ENCODE measurements around the gene COL1A2. TPM values are rescaled to one million over a fixed set of nuclear protein-coding genes. Genes with fewer than 3 reads are reported as not detected.

The COL1A2 gene
- total RNA-seq, 1 experiment from 2014 or later, result not detected

DNA sequence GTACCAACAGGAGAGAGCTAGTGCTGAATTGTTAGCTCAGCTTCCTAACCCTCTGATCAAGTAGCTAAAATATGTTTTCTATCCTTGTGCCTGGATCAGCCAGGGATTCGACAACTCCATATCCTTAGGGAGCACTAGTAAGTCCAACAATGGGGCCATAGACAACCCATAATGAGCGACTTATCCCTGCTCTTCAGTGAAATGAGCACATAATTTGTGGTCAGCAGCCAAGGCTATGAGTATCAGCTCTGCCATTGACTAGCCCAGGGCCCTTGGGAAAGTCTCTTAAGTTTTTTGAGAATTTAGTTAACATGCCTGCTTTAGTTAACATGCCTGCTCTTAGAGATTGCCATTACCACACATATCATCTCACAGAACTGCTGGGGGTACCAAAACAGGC lies 39.3 kb downstream of the COL1A2 start:
- DNase-seq (ENCODE audit: low spot score), result no peak

GRCh38 chr7:94436018-94436604 lies 41.4 kb downstream of the COL1A2 start:
- peak; percentile 94 for DNase-seq (ENCODE audit: low spot score)

- no peak for DNase-seq (ENCODE audit: low spot score)
Observed at GRCh38 chr7:94436700-94437099, 42.0 kb downstream of the COL1A2 start.

GRCh38 chr7:94439893-94440381 lies 45.2 kb downstream of the COL1A2 start:
- DNase-seq (ENCODE audit: low spot score), result no peak

DNA sequence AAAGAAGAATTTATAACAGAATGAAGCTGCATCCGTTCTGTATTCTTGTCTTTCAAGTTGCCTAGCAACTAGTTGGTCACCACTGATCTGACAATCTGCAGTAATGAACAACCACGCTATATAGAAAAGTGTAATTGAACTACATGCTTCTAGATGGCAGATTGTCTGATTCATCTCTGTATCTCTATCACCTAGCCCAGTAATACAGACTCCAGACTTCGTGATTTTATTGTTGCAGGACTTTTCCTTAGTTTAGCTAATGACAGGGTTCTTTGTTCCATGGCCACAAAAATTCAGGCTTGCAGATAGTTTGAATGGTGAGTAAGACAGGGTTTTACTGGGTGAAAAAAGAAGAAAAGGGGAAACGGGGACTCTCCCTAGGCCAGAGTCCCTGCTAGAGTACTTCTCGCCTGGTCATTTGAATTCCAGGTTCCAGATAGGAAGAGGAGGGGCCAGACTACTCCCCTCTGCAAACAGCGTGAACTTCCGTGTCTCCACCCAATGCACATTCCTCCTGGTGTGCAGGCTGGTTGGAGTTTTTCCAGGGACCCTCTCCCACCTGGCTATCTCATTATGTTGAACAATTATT lies 45.9 kb downstream of the COL1A2 start:
- peak; percentile 87 for DNase-seq (ENCODE audit: low spot score)

GRCh38 chr7:94441138-94441537 lies 46.4 kb downstream of the COL1A2 start:
- DNase-seq (ENCODE audit: low spot score), result no peak

- no peak for DNase-seq (ENCODE audit: low spot score)
Observed at GRCh38 chr7:94442639-94443038, 47.9 kb downstream of the COL1A2 start.

GRCh38 chr7:94444813-94445212 lies 50.1 kb downstream of the COL1A2 start:
- DNase-seq (ENCODE audit: low spot score), result no peak

- DNase-seq (ENCODE audit: low spot score), result no peak
Observed at GRCh38 chr7:94445696-94446194, 51.0 kb downstream of the COL1A2 start.

- DNase-seq (ENCODE audit: low spot score), result no peak
Observed at GRCh38 chr7:94446308-94446707, 51.6 kb downstream of the COL1A2 start.

- peak; percentile 68 for DNase-seq (ENCODE audit: low spot score)
Observed at GRCh38 chr7:94449151-94449725, 54.5 kb downstream of the COL1A2 start.

GRCh38 chr7:94450044-94450697 lies 55.5 kb downstream of the COL1A2 start:
- no peak for DNase-seq (ENCODE audit: low spot score)

- DNase-seq (ENCODE audit: low spot score), result no peak
Observed at GRCh38 chr7:94451187-94451586, 56.5 kb downstream of the COL1A2 start.

DNA sequence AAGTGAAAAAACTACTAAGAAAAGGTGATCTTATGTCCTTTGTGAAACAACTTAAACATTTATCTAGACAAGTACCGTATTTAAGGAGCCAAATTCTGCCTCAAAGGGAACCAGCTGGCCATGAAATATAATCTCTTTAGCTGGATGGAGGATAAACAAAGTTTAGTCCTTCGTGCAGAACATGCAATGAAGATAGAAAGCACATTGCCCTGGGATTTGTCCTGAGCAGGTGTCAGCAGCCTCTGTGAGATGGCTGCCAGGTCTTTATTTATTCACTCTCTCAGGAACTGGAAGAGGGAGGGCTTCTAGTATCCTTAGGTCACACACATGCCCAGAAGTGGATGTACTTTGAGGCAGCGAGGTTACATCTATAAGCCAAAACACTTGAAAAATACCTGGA lies 57.5 kb downstream of the COL1A2 start:
- DNase-seq (ENCODE audit: low spot score), result no peak

GRCh38 chr7:94453898-94454297 lies 59.2 kb downstream of the COL1A2 start:
- DNase-seq (ENCODE audit: low spot score), result no peak

GRCh38 chr7:94458041-94458440 lies 63.3 kb downstream of the COL1A2 start:
- DNase-seq (ENCODE audit: low spot score), result no peak

- no peak for DNase-seq (ENCODE audit: low spot score)
Observed at GRCh38 chr7:94466516-94466915, 71.8 kb downstream of the COL1A2 start.

DNA sequence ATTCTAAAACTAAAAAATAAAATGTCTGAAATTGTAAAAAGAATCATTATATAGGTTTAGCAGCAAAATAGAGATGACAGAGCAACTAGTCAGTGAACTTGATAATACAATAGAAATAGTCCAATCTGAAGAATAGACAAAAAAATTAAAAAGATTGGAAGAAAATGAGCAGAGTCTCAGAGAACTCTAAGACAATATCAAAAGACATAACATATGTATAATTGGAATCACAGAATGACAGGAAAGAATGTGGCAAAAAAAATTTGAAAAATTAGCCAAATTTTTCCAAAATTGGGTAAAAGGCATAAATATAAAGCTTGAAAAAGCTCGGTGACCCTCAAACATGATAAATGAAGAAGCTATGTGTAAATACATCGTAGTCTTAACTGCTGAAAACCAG lies 76.9 kb downstream of the COL1A2 start:
- DNase-seq (ENCODE audit: low spot score), result no peak

GRCh38 chr7:94472608-94473007 lies 77.9 kb downstream of the COL1A2 start:
- DNase-seq (ENCODE audit: low spot score), result no peak

DNA sequence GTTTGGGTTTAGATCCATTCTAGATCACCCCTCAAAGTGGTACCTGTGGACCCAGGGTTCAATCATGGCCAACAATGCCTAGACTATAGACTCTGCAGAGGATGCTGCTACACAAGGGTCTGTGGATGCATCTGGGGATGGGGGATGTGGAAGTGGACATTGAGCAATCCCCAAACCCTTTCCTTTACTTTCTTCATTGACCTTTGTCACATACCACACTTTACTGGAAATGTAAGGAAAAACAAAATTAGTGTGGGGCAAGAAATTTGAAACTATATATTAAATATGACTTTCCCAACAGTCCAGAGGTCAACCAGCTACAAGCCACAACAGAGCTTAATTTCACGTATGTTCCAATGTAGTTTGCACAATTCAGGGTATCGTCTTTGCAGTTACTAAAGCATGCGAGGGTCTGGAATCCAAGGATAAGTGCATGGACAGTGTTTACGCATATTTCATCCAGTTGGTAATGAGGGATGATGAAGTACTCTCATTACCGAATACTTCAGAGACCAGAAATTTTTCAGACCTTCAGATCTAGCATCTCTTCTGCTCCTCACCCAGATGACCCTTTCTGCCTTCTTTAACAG lies 81.7 kb downstream of the COL1A2 start:
- no peak for DNase-seq (ENCODE audit: low spot score)

DNA sequence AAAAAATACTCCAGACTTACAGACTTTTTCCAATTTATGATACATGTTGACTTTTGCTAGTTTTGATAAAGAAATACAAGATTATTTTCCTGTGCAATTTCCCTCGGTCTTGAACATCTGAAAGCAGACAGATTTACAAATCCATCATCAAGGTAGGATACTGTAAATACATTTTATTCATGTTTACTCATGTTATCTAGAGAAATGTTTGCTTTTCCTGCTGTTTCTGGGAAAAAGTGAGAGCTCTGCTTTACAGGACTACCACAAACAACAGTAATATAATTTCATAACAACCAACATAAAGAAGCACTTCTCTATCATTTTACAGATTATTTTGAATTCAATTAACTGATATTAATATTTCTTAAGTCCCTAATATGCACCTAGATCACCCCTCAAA lies 83.2 kb downstream of the COL1A2 start:
- DNase-seq (ENCODE audit: low spot score), result no peak

- DNase-seq (ENCODE audit: low spot score), result no peak
Observed at GRCh38 chr7:94478648-94479214, 84.0 kb downstream of the COL1A2 start.

Measured in HT-29 (cell line).